Ovary (tissue), 3 donors: ENCODE measurements around the gene TINAG.

ENCODE experiments used
- EP300 ChIP-seq: sonication (generic); formaldehyde crosslinking; IDR thresholded peaks from one replicate; pipeline ENCODE4 v1.6.1; 2017; ENCODE audit warnings: antibody characterized with exemption
- POLR2A ChIP-seq: fragments of 450-650 bp; IDR thresholded peaks from one replicate; pipeline ENCODE4 v1.6.1; 2017; ENCODE audit warnings: antibody characterized with exemption, mild to moderate bottlenecking, moderate library complexity
- TF ChIP-seq, protein P1 (sequence below), 3 donors: fragments of 450-650 bp in 2 of 3; fragments of 200-600 bp in 1 of 3; IDR thresholded peaks; one replicate each; pipeline versions ENCODE4 v1.5.1 to v1.8.0; 2016 to 2022; ENCODE audit warnings: antibody characterized with exemption in 3 of 3, mild to moderate bottlenecking in 1 of 3
- donor health status: DM: no; HTN: no; CAD: no.

DNA sequence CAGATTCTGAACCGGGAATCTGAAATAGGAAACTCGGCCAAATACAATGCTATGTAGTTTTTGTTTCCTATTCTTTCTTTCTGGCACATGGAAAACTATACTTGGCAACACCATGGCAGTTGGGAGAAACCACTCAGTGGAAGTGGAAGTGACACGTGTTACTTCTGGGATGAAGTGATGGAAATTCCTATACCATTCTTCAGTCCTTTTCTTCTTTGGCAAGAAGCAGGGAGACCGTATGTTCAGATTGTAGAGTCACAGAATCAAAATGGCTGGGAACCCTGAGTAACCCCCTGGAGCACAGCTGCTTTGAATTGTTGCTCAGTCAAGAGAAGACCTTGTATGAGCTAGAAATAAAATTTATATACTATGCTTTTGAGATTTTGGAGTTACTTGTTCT lies 18.8 kb upstream of the TINAG start:
- no peak for TF ChIP-seq POLR2A
- TF ChIP-seq, protein P1, sequence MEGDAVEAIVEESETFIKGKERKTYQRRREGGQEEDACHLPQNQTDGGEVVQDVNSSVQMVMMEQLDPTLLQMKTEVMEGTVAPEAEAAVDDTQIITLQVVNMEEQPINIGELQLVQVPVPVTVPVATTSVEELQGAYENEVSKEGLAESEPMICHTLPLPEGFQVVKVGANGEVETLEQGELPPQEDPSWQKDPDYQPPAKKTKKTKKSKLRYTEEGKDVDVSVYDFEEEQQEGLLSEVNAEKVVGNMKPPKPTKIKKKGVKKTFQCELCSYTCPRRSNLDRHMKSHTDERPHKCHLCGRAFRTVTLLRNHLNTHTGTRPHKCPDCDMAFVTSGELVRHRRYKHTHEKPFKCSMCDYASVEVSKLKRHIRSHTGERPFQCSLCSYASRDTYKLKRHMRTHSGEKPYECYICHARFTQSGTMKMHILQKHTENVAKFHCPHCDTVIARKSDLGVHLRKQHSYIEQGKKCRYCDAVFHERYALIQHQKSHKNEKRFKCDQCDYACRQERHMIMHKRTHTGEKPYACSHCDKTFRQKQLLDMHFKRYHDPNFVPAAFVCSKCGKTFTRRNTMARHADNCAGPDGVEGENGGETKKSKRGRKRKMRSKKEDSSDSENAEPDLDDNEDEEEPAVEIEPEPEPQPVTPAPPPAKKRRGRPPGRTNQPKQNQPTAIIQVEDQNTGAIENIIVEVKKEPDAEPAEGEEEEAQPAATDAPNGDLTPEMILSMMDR (IDR thresholded peaks at IDR 0.05), result no peak
- TF ChIP-seq EP300, result no peak
